MCF 10A (cell line): ENCODE data around the gene ADCY5. TPM values are rescaled to one million over a fixed set of nuclear protein-coding genes. Genes with fewer than 3 reads are reported as not detected.

ENCODE experiments used
- BruUV-seq: library from RNA; stranded (reverse); fragments of 400-500 nt; replicated peaks from 2 replicates; lab custom pipeline; 2021; lab: Mats Ljungman, UMichigan
- CTCF ChIA-PET: fragments of 300-600 bp; sonication (Branson Sonifier 250); formaldehyde crosslinking; extraction: SDS; loops from one replicate; lab custom pipeline; 2021; ENCODE audit warnings: antibody characterized with exemption, inconsistent platforms; lab: Yijun Ruan, JAX
- POLR2A ChIA-PET: fragments of 300-600, 350-650 bp; sonication (Branson Sonifier 250); formaldehyde crosslinking; extraction: SDS; loops from one replicate; lab custom pipeline; 2020; ENCODE audit warnings: antibody characterized with exemption, inconsistent platforms; lab: Yijun Ruan, JAX
- DNase-seq: peaks from one replicate; pipeline ENCODE4 v3.0.0-alpha.2; 2018; ENCODE audit not compliant: unreplicated experiment
- H3K27ac Mint-ChIP-seq: one replicate; pipeline ENCODE4 v1.8.0; 2022; ENCODE audit warnings: mild to moderate bottlenecking, low read depth, mixed read lengths; ENCODE audit not compliant: unreplicated experiment
- H3K27me3 Mint-ChIP-seq: one replicate; pipeline ENCODE4 v1.8.0; 2022; ENCODE audit warnings: mixed read lengths; ENCODE audit not compliant: insufficient read depth, unreplicated experiment
- H3K36me3 Mint-ChIP-seq: one replicate; pipeline ENCODE4 v1.8.0; 2022; ENCODE audit warnings: mild to moderate bottlenecking, moderate library complexity, mixed read lengths; ENCODE audit not compliant: insufficient read depth, unreplicated experiment
- H3K4me1 Mint-ChIP-seq: one replicate; pipeline ENCODE4 v1.8.0; 2022; ENCODE audit warnings: mixed read lengths; ENCODE audit not compliant: insufficient read depth, unreplicated experiment
- H3K4me3 Mint-ChIP-seq: one replicate; pipeline ENCODE4 v1.8.0; 2022; ENCODE audit warnings: mild to moderate bottlenecking, moderate library complexity, mixed read lengths; ENCODE audit not compliant: unreplicated experiment
- H3K9me3 Mint-ChIP-seq: one replicate; pipeline ENCODE4 v1.8.0; 2022; ENCODE audit warnings: mixed read lengths; ENCODE audit not compliant: unreplicated experiment
- CTCF ChIP-seq: fragments of 200-600 bp; IDR thresholded peaks from one replicate; pipeline ENCODE4 v1.8.0; 2022; ENCODE audit warnings: antibody characterized with exemption, mild to moderate bottlenecking; ENCODE audit not compliant: unreplicated experiment
- intact Hi-C: fragments of 100-400 bp; cut with micrococcal nuclease; formaldehyde crosslinking; loops from 2 replicates; pipeline ENCODE4 v1.14.1; 2022
- total RNA-seq: library from RNA; stranded (reverse); gene quantifications from 2 replicates; pipeline ENCODE4 v1.2.3, GENCODE V29; 2022

Gene ADCY5
- total RNA-seq, 1 experiment from 2014 or later = not detected

- no peak overlapping the region for H3K27ac Mint-ChIP-seq
- CTCF ChIA-PET = interaction anchor here (1.1 kb wide), 1 partner anchor 17 kb away, joined by 3 read pairs; no protein-coding TSS in a partner anchor
- POLR2A ChIA-PET = no interaction called here
Measured at GRCh38 chr3:123339302-123339701, 109.6 kb downstream of the ADCY5 start.

GRCh38 chr3:123338620-123339061, 110.2 kb downstream of the ADCY5 start:
- TF ChIP-seq CTCF = no peak
- H3K4me1 Mint-ChIP-seq = no peaks in the 10 kb centered on the region
- intact Hi-C loops = no loop called here
- no peak overlapping the region for H3K4me3 Mint-ChIP-seq
- POLR2A ChIA-PET = no interaction called here
- H3K27ac Mint-ChIP-seq = no peak overlapping the region
- no peaks in the 10 kb centered on the region for H3K9me3 Mint-ChIP-seq
- no peaks in the 10 kb centered on the region for H3K27me3 Mint-ChIP-seq
- no TSS peak for BruUV-seq
- DNase-seq = no peak
- CTCF ChIA-PET = interaction anchor here (1.1 to 1.7 kb wide), 3 partner anchors 9 to 220 kb away, joined by 3 to 7 read pairs (median 3); no protein-coding TSS in a partner anchor
- H3K36me3 Mint-ChIP-seq = no peaks in the 10 kb centered on the region

More at GRCh38 chr3:123339302-123339701, 109.6 kb downstream of the ADCY5 start:
- Mint-ChIP-seq H3K9me3 (no peaks in the 10 kb centered on the region), H3K36me3 (no peaks in the 10 kb centered on the region), H3K4me3 (no peak overlapping the region), H3K4me1 (no peaks in the 10 kb centered on the region), H3K27me3 (no peaks in the 10 kb centered on the region)
- intact Hi-C loops = no loop called here
- DNase-seq = no peak
- no TSS peak for BruUV-seq
- no peak for TF ChIP-seq CTCF

- no peak overlapping the region for H3K4me3 Mint-ChIP-seq
- H3K4me1 Mint-ChIP-seq = no peaks in the 10 kb centered on the region
- POLR2A ChIA-PET = no interaction called here
- no peaks in the 10 kb centered on the region for H3K9me3 Mint-ChIP-seq
- CTCF ChIA-PET = interaction anchor here (1.1 to 1.7 kb wide), 3 partner anchors 9 to 221 kb away, joined by 3 to 7 read pairs (median 3); no protein-coding TSS in a partner anchor
- no TSS peak for BruUV-seq
- intact Hi-C loops = no loop called here
- no peaks in the 10 kb centered on the region for H3K27me3 Mint-ChIP-seq
- H3K36me3 Mint-ChIP-seq = no peaks in the 10 kb centered on the region
- no peak for TF ChIP-seq CTCF
- no peak for DNase-seq
- H3K27ac Mint-ChIP-seq = no peak overlapping the region
Measured at GRCh38 chr3:123337948-123338619, 110.8 kb downstream of the ADCY5 start.

GRCh38 chr3:123337226-123337625, 111.7 kb downstream of the ADCY5 start:
- ChIA-PET POLR2A (no interaction called here), CTCF (interaction anchor here (1.7 kb wide), 1 partner anchor 8 kb away, joined by 7 read pairs; no protein-coding TSS in a partner anchor)
- no TSS peak for BruUV-seq
- Mint-ChIP-seq H3K9me3 (no peaks in the 10 kb centered on the region), H3K4me3 (no peak overlapping the region), H3K36me3 (no peaks in the 10 kb centered on the region), H3K27ac (no peak overlapping the region), H3K27me3 (no peaks in the 10 kb centered on the region), H3K4me1 (no peaks in the 10 kb centered on the region)
- intact Hi-C loops = no loop called here
- no peak for TF ChIP-seq CTCF
- no peak for DNase-seq
